AG04450 (cell line): ENCODE results near the gene MEAF6. TPM values are rescaled to one million over a fixed set of nuclear protein-coding genes. Genes with fewer than 3 reads are reported as not detected.
"Not testable (repeated sequence)": the region's sequence is repeated elsewhere in the genome, so short reads cannot be mapped to it uniquely, and the experiment has no call there.

Experiments used
- CTCF ChIA-PET: fragments of 300-600, 350-600 bp; formaldehyde crosslinking; extraction: SDS; loops from one replicate; lab custom pipeline; 2022; ENCODE audit warnings: antibody characterized with exemption, inconsistent platforms; lab: Charles Lee
- POLR2A ChIA-PET: fragments of 350-600 bp; formaldehyde crosslinking; extraction: SDS; loops from one replicate; lab custom pipeline; 2021; ENCODE audit warnings: antibody characterized with exemption, inconsistent platforms; lab: Yijun Ruan, JAX
- DNase-seq: peaks from one replicate; pipeline ENCODE4 v3.0.0-alpha.2; 2011; ENCODE audit warnings: low read depth, low spot score
- H3K27ac ChIP-seq: one replicate; pipeline ENCODE4 v1.5.1; 2012; ENCODE audit warnings: low read depth, low read length, control low read depth
- H3K27me3 ChIP-seq: one replicate; pipeline ENCODE4 v1.6.0; 2012; ENCODE audit warnings: low read length; ENCODE audit not compliant: control insufficient read depth, insufficient read depth
- H3K4me3 ChIP-seq: 2 replicates; pipeline ENCODE4 v1.5.1; 2011; ENCODE audit warnings: mild to moderate bottlenecking, low read depth, low read length, control low read depth
- H3K9me3 ChIP-seq: 2 replicates; pipeline ENCODE4 v1.5.1; 2012; ENCODE audit warnings: low read length; ENCODE audit not compliant: control insufficient read depth, insufficient read depth
- CTCF ChIP-seq: IDR thresholded peaks from 2 replicates; pipeline ENCODE4 v1.5.1; 2011; ENCODE audit warnings: low read depth, low read length, control low read depth, inconsistent platforms
- polyA plus RNA-seq: library from polyadenylated mRNA; depleted of rRNA; stranded (reverse); fragments of >200 nt; gene quantifications from 2 replicates; pipeline ENCODE4 v1.2.3, GENCODE V29; 2011

MEAF6 gene
- polyA plus RNA-seq, 1 experiment: 69.6 TPM

DNA sequence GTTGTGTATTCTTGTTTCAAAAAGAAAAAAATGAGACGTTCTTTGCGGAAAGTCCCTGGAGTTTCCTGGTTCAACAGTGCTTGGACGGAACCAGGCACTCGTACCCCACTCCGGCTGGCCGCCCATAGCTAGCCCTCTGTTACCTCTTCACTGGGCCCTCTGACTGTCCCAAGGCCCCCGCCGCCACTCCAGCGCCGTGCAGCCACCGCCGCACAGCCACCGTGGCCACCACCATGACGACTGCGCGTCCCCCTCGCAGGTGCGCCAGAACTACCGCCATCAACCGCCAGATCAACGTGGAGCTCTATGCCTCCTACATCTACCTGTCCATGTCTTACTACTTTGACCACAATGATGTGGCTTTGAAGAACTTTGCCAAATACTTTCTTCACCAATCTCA, 30.0 kb upstream of the MEAF6 start:
- CTCF ChIA-PET: no interaction called here
- POLR2A ChIA-PET: interaction anchor here (0.7 to 0.8 kb wide), 3 partner anchors 10 to 1450 kb away, joined by 3 to 5 read pairs (median 3); partner anchors contain the start of gene SNIP1

DNA sequence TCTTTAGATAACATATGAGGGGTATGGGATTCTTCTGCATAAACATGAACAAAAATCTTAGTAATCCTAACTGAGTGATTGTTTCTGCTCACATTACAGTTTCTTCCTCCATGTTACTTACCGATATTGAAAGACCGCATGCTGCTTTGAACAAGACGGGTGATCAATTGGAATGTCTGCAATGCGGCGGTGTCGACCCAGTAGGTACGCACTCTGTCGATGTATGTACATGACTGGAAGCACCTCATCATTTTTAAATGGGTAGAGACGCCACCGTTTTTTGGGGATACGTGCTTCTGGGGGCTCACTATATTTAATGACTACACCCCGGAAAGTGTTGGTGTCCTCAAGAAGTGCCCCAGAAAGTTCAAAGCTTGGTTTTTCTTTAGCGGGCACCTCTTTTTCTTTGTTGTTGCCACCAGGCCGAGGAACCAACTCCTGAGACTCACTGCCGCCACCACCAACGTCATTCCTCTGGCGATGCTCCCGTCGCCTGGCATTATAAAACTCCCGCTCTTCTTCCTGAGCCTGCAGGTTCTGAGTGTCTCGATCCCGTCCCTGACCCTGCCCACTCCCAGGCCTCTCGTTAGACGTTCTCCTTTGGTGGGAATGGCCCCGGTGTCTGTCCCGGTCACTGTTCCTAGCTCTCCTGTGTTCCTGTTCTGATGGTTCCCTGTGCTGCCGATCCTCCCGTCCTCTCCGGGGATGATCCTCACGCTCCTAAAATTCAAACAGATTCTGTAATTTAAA, 25.6 kb upstream of the MEAF6 start:
- H3K9me3 ChIP-seq: no peaks in the 10 kb centered on the region
- no peak for DNase-seq
- no peaks in the 10 kb centered on the region for H3K27me3 ChIP-seq
- no peak overlapping the region for H3K4me3 ChIP-seq
- no peak for TF ChIP-seq CTCF
- ChIA-PET CTCF (interaction anchor here (2.0 kb wide), 1 partner anchor 26 kb away, joined by 5 read pairs; the partner anchor contains the start of gene MEAF6), POLR2A (no interaction called here)
- no peak overlapping the region for H3K27ac ChIP-seq

More for the DNA sequence above, 30.0 kb upstream of the MEAF6 start:
- Histone ChIP-seq H3K4me3 (no peak overlapping the region), H3K27ac (no peak overlapping the region), H3K9me3 (no peaks in the 10 kb centered on the region), H3K27me3 (no peaks in the 10 kb centered on the region)
- no peak for DNase-seq
- no peak for TF ChIP-seq CTCF

- H3K4me3 ChIP-seq, H3K27me3 ChIP-seq, H3K27ac ChIP-seq, H3K9me3 ChIP-seq, POLR2A ChIA-PET, DNase-seq: not testable (repeated sequence)
- CTCF ChIA-PET: interaction anchor here (2.0 kb wide), 1 partner anchor 25 kb away, joined by 5 read pairs; the partner anchor contains the start of gene MEAF6
Observed at GRCh38 chr1:37539154-37539553, 24.6 kb upstream of the MEAF6 start.

GRCh38 chr1:37537378-37537777, 22.8 kb upstream of the MEAF6 start:
- DNase-seq: peak; percentile 45
- TF ChIP-seq CTCF: no peak
- no peak overlapping the region for H3K4me3 ChIP-seq
- H3K27me3 ChIP-seq: no peaks in the 10 kb centered on the region
- peak overlapping the region; percentile 31 for H3K27ac ChIP-seq
- no peaks in the 10 kb centered on the region for H3K9me3 ChIP-seq
- ChIA-PET POLR2A (no interaction called here), CTCF (interaction anchor here (1.7 kb wide), 1 partner anchor 22 kb away, joined by 15 read pairs; the partner anchor contains the start of gene MEAF6)

DNA sequence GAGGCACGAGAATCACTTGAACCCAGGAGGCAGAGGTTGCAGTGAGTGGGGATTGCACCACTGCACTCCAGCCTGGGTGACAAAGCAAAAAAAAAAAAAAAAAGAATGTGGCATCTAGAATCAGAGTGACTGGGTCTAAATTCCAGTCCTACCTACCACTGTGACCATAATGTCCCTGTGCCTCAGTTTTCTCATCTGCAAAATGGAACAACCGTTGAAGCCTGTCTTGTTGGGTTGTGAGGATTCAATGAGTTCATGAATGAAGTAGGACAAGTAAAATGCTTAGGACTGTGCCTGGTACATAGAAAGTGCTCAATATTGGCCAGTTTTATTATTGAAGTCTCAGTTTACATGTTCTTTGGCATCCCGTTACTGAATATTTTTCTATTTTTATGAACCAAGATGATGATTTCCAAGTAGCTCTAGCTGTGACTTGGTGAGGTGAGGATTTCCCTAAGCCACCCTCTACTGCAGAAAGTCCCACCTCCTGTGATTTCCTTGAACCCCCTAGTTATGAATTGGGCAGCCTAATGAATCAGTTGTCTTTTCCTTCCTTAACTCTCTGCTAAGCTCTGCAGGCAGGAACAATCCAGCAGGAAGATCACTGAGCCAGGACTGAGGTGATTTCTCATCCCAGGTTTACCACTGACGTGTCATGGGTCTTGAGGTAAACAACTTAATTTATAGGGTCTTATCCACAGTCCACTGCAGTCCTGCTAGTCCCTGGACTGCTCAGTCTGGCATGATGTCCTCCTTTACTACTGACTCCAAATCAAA, 18.9 kb upstream of the MEAF6 start:
- no peaks in the 10 kb centered on the region for H3K9me3 ChIP-seq
- no peak for DNase-seq
- peak overlapping the region; percentile 67 for H3K27ac ChIP-seq
- CTCF ChIA-PET: interaction anchor here (1.4 to 2.2 kb wide), 2 partner anchors 19 to 149 kb away, joined by 3 to 15 read pairs; partner anchors contain the start of gene MEAF6
- TF ChIP-seq CTCF: no peak
- no peak overlapping the region for H3K4me3 ChIP-seq
- POLR2A ChIA-PET: interaction anchor here (1.7 kb wide), 1 partner anchor 19 kb away, joined by 6 read pairs; the partner anchor contains the start of gene MEAF6
- H3K27me3 ChIP-seq: no peaks in the 10 kb centered on the region

GRCh38 chr1:37532418-37533156, 18.0 kb upstream of the MEAF6 start:
- CTCF ChIA-PET: interaction anchor here (0.6 kb wide), 1 partner anchor 149 kb away, joined by 6 read pairs; no protein-coding TSS in a partner anchor
- POLR2A ChIA-PET: interaction anchor here (0.7 kb wide), 1 partner anchor 16 kb away, joined by 8 read pairs; no protein-coding TSS in a partner anchor

GRCh38 chr1:37529888-37530287, 15.3 kb upstream of the MEAF6 start:
- not testable (repeated sequence) for H3K9me3 ChIP-seq, H3K27me3 ChIP-seq, H3K27ac ChIP-seq, DNase-seq, H3K4me3 ChIP-seq
- ChIA-PET POLR2A (interaction anchor here (1.7 kb wide), 1 partner anchor 15 kb away, joined by 4 read pairs; the partner anchor contains the start of gene MEAF6), CTCF (interaction anchor here (0.7 to 1.2 kb wide), 4 partner anchors 15 to 149 kb away, joined by 3 to 5 read pairs (median 4); no protein-coding TSS in a partner anchor)

More at GRCh38 chr1:37532418-37533156, 18.0 kb upstream of the MEAF6 start:
- not testable (repeated sequence) for H3K9me3 ChIP-seq, H3K4me3 ChIP-seq, H3K27ac ChIP-seq, DNase-seq, H3K27me3 ChIP-seq
